ENCODE data around the gene RGS3.

RGS3 gene

DNA sequence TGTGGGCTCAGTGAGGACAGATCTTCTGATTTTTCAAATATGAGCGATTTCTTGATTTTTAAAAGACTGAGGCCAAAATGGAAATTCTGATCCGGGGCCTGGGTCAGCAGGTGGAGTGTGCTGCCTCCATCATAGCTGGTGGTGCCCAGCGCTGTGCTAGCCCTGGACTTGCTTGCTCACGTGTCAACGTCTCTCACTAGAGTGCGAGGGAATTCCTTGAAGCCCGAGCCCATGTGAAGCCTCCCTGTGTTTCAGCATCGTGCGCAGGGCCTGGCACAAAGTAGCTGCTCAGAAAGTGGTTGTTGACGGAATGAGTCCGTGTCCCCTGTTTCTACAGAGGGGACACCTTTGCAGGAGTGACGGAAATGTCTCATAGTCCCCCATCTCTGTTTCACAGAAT, 50.5 kb downstream of the RGS3 start:
- no peak for DNase-seq

DNA sequence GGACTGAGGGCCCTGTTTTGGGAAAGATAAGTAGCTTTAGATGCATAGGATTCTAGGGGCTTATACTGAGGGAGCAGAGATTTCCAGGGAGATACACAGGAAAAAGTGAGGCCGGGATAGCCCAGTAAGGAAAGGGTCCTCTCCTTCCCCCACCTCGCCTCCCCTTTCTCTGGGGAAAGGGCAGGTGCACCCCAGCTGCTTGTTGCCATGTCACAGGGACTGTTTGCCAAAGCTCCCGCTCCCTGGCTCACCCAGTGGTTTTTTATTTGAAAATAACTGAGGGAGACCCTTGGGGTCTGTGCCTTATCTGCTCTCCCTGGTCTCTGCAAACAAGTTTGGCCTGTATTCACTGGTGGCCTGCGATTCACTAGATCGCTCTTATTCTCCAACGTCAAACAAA, 51.2 kb downstream of the RGS3 start:
- DNase-seq: peak; percentile 18

DNA sequence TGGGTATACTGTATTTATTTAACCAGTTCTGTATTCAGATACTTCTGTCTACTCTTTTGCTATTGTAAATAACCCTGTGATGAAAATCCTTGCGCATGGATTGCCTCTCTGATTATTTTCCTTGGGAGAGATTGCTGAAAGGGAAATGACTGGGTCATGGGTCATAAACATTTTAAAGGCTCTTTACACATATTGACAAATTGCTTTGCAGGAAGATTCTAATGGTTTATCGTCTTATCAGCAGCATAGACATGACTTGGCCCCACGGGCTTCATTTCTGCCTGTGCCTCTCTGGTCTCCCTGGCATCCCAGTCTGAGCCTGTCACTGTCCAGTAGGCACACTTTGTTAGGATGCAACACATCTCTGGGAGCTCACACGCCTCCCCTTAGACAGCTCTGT, 52.3 kb downstream of the RGS3 start:
- DNase-seq: no peak

DNA sequence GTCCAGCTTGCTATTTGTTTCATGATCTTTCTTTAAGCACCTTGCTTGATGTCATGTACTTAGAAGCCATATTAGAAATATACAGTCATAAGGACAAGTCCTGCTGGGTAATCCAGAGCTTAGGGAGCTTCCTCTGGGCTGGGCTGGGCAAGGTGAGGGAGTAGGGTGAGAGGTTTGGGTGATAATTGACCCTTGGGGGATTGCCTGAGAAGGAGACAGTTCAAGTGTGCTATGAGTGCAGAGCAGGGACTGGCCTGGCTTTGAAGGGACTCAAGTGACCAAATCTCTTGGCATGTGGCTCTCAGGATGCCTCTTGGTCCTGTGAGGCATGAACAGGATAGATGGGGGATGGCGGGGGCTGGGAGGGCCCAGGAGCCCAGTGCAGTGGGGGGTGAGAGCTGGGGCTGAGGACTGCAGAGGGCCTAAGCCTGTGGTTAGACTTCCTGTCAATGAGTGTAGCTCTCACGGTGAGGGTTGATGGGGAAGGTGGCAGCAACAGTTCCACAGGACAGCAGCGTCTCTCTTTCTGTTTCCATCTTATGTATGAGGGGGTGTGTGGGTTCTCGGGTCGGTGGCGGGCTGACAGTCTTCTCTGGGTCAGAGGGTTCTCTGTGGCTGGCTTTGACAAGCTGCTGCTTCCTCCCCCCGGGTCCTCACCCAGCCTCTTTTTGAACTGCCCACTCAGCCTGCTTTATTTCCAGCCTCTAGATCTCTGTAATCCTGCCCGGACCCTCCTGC, 53.5 kb downstream of the RGS3 start:
- DNase-seq: no peak

DNA sequence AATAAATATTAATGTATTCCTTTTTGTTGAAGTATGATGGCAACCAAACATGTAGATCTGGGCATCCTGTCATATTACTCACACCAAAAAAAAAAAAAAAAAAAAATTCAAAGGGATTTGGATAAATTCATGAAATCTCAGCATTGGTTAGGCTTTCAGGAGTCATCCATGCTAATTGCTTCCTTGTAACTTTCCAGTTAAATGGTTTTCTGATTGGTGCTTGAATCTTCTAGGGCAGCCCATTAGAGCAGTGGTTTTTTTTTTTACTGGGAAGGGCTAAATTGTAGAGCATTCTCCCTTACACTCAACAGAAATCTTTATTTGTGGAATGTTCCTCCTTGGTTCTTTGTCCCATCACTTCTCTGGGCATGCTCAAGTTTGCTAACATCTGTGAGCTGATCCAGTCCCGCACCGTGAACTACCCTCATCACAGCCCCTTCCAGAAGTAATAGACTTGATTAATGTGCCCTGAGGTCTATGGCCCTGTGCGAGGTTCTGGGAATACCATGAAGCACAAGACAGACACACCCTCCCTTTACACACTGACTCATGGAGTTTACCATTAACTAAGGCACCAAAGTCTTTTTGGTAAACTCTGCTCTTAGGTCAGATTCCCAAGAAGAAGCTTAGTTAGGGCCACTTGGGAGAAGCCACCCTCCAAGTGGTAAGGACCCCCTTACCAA, 56.0 kb downstream of the RGS3 start:
- no peak for DNase-seq

DNA sequence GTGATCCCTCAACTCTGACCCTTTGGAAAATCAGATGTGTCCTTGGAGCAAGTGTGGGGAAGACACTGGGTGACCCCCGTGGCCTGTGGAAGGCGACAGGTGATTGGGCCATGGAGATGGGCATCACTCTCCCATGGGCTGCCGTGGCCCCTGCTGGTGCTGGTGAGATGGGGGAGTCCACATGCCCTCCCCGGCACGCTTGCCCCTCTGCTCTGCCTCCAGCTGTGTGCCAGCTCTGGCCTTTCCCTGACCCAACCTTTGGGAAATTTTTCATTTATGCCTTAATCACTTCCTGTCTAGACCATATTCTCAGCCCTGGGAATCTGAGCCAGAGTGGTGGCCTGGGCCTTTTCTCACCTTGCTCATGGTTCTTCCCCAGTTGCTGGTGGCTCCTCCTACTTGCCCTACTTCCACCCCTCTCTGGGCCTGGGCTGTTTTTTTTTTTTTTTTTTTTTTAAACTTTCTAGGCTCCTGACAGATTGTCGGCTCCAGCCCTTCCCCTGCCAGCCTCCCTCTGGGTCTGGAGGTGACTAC, 56.6 kb downstream of the RGS3 start:
- no peak for DNase-seq

DNA sequence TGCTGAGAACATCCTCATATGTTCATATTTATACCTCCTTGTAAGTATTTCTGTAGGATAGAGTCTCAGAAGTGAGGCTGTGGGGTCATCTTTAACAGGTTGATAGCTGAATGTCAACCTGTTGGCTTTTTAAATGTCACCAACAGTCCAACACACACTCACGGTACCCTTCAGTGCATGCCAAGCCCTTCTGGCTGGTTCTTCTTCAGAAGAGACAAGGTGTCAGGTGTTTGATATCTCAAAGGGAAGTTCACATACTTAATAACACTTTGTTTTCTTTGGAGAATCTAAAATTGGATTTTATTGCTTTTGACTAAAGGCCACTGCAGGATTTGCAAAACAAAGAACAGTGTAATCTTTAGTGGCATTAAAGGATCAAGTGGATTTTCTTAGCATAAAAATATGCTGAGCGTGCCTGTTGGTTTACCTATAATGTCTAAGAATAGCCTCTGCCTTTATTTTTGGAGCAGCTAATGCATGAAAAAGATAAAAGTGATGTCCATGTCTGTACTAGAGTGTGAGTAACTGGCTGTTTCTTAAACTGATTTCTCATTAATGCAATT, 58.2 kb downstream of the RGS3 start:
- no peak for DNase-seq

DNA sequence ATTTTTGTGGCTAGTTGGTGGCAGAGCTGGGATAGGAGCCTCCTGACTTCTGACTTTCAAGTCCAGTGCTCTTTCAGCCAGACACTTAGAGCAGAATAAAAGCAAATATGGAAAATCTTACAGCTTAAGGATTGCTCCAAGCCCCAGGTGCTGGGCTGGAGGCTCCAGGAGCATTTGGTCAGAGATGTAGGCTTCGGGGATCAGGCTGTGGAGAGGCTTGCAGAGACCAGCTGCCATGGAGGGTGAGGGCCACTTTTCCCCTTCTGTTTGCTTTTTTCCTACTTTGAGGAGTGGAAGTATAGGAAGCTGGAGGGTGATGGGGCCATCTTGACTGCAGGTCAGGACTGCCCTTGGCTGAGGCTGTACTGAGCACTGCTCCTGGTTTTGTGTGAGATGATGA, 58.9 kb downstream of the RGS3 start:
- no peak for DNase-seq

DNA sequence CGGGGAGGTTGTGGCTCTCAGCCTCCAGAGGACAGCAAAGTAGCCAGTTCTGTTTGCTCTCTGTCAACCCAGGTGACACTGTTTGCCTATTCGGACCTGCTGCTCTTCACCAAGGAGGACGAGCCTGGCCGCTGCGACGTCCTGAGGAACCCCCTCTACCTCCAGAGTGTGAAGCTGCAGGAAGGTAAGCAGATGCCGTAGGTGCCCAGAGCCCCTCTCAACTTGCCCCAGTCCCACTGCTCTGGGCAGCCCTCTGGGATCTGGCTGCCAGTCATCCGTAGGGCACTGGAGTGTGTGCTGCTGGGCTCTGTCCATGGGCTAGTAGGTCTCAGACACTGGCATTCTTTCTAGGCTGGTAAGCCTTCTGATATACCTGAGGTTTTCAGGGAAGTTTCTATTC, 59.3 kb downstream of the RGS3 start:
- no peak for DNase-seq

DNA sequence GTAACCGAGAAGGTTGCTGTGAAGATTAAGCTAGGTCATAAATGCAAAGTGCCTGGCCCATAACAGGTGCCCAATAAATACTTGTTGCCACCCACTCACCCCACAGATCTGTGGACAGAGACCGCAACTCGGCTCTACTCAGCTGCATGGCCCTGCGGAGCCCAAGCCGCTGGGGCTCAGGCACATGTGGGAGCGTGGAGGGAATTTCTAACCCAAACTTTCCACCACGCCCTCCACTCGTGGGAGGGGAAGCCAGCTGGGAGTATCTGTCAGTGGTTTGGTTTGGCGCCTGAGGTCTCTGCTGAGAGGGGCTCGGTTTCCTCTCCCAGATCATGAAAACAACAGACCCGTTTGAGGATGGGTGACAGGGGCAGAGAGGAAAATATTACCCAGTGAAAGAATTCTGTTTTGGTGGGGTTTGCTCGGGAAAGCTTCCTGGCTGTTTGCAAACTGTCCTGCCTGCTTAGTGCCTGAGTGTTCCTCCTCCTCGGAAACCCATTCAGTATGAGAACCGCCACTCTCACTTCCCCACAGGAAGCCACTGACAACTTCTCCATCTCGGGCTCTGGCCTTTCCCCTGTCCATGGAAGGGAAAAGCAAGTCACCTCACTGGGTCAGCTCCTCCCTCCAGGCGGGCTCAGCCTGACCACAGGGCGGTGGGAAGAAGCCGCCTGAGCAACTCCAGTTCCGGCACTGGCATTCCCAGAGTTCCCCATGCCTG, 60.1 kb downstream of the RGS3 start:
- DNase-seq: no peak

DNA sequence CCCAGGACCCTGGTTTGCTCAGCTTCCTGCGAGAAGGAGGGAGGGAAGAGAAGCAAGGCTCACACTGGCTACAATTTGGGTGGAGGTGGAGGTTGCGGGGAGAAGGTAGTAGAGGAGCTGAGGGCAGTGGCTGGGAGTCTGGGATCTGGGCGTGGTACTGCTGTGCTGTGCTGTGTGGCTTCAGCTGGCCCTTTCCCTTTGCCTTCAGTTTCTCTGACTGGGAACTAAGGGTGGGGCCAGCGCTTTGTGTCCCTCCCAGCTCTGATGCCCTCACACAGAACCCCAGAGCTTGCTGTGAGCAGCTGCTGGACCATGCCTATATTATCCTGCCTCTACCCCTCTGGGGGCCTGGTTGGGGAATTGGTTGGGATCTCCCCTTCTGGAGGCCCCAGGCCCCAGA, 60.9 kb downstream of the RGS3 start:
- no peak for DNase-seq

DNA sequence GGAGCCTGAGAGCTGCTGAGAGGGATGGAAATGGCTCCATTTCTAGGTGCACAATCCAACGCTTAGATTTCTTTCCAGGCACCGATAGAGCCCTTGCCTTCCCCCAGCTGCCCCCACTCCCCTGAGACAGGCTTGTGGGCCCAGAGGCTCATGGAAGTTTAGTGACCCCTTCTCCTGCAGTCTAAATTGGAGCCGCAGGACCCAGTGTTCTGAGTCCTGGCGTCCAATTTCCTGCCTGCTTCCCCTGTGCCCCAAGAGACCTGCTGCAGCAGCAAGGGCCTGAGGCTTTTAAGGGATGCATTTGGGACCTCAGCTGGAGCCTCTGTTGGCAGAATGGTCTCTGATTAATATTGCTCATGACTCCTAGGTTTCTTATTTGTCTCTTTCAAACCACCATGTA, 61.7 kb downstream of the RGS3 start:
- no peak for DNase-seq

DNA sequence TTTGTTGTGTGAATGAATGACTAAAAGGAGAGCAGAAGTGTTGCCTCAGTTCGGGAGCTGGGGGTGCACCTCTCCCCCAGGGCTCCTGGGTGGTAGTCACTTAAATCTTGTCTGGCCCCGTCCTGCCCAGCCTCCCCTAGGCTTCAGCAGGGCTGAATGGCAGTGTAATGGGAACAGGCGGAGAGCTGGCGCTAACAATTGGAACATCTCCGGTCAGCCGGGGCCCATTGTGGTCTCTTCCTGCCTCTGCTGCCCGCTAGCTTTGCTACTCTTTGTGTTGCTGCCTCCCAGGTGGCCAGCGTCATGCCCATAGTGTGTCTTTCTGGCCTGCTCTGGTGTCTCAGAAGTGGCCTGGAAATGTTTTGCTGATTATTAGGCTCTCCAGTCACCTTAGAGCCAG, 62.3 kb downstream of the RGS3 start:
- no peak for DNase-seq

DNA sequence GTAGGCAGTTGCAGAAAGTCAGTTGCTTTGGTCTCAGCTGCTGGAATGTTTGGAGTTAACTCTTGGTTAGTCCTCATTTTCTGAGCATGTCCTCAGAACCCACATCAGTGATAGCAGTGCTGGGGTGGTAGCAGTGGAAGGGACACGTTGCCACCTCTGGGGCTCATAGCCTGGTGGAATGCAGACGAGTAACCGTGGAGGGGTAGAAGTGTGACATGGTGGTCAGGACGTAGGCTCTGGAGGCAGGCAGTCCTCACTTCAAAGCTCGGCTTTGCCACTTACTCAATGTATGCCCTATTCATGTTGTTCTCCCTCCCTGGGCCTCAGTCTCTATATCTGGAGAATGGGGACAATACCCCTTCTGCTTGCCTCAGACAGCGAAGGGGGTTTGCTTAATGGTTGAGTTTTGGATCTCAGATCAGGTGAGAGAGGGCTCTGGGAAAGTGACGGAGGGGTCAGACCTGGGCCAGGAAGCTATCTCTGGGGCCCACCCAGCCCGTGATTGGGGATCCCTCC, 62.8 kb downstream of the RGS3 start:
- no peak for DNase-seq

DNA sequence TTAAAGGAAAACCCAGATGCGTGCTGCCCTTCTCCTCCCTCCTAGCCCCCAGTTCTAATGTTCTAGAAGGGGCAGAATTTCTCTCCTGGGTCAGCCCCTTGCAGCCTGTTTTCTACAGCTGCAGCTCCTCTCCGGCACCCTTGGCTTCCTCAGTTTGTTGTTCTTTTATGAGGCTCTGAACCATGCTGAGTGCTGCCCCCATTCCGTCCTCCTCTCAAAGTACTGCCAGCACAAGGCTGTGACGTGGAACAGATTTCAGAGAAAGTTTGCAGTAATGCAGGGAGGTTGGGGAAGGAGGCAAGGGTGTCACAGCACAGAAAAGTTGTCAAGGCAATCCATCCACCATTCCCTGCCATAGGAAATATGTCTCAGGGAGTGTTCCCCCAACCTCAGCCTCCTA, 63.3 kb downstream of the RGS3 start:
- DNase-seq: no peak

DNA sequence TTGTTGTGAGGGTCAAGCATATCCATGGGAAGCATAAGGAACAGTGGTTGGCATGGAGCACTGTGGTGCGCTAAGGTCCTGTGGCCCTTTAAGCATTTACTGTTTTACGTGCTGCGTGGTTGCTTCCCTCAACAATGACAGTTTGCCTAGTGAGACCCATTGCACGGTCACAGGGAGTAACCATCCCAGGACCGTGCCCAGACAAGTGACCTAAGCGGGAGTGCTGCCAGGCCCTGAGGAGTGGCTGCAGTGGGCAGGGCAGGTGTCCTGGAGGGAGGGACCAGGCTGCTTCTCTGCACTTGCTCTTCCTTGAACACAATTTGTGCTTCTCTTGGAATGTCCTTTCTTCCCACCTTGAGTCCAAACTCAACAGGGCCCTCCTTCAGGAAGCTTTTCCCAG, 64.6 kb downstream of the RGS3 start:
- no peak for DNase-seq

DNA sequence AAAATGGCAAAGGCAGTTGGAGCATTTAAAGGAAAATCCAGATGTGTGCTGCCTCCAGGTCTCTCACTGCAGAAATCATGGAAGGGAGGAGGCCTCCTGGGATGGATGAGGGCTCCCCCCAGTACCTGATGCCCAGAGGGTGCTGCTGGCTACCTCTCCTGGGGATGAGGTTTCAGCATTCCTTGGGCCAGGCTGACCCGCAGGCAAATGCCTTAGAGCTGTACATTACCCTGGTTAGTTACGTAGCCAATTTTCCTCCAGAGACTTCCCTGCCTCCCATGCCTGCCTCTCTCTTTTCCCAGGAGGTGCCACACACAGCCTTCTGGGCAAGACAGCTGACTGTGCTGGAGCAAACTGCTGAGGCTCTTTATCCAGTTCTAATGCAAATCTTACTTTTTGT, 65.3 kb downstream of the RGS3 start:
- no peak for DNase-seq

DNA sequence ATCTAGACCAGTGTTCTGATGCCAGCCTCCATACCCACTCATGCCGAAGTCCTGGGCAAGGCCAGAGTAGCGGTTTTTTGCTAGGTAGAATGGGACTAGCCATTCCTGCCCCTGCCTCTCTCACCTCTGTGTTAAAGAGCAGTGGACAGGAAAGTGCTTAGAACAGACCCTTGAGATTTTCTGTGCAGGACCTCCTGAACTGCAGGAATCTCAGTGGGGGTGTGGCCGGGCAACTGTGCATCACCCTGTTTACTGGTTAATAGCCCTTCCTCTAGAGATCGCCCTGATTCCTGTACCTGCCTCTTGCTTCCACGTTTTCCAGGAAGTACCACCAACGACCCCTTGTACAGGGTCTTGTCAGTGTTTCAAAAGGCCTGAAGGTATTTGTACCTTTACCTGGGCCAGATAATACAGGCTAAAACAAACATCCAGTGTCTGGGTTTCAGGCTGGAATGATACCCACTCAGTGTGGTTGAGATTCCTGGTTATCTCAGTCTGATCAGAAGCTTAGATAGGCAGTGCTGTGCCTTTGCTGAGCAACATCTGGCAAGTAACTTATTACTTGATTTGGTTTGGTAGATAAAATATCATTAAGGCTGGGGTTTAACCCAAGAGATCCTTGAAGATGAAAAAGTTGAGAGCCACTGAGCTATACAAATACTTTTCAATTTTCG, 65.9 kb downstream of the RGS3 start:
- DNase-seq: no peak

DNA sequence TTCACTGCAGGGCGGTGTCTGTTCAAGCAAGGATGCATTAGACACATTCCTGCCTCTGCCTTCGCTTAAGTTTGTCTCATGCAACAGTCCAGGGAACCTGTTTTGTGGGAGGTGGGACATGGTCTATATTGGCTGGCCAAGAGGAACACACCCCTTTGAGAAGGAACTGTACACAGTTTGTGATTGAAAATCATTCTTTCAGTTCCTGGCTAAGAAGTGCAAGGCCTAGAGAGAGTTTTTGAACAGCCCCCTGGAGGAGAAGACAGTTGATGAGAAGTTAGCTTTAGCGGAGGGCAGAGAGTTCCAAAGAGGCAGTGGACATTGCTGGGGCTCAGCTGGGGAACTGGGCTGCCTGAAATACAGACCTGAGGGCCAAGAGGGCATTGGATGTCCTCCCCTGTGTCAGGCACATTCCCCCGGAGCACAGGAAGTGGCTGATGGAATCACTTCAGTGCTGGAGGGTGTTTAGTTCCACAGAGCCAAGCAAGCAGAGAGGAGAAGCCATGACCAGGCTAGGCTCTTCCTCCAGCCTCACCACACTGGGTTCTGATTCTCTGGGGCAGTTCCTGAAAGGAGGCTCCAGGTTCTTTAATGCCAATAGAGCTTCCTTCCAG, 66.6 kb downstream of the RGS3 start:
- DNase-seq: no peak

DNA sequence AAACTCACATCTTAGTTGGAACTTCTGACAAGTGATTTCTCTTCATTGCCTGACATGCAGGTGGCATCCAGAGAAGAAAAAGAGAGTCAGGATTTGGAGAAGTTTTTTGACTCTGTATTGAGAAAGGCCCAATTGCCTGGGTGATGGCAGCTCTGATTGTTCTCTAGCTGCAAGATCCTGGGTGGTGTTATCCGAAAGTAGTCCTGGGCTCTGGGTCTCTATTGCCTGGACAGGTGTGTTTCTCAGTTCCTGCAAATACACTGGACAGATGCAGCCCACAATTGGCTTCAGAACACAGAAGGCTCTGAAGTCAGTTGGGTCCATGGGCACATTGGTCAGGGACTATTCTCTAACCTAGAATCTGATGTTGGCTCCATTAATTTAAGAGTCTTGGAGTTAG, 67.4 kb downstream of the RGS3 start:
- DNase-seq: no peak

DNA sequence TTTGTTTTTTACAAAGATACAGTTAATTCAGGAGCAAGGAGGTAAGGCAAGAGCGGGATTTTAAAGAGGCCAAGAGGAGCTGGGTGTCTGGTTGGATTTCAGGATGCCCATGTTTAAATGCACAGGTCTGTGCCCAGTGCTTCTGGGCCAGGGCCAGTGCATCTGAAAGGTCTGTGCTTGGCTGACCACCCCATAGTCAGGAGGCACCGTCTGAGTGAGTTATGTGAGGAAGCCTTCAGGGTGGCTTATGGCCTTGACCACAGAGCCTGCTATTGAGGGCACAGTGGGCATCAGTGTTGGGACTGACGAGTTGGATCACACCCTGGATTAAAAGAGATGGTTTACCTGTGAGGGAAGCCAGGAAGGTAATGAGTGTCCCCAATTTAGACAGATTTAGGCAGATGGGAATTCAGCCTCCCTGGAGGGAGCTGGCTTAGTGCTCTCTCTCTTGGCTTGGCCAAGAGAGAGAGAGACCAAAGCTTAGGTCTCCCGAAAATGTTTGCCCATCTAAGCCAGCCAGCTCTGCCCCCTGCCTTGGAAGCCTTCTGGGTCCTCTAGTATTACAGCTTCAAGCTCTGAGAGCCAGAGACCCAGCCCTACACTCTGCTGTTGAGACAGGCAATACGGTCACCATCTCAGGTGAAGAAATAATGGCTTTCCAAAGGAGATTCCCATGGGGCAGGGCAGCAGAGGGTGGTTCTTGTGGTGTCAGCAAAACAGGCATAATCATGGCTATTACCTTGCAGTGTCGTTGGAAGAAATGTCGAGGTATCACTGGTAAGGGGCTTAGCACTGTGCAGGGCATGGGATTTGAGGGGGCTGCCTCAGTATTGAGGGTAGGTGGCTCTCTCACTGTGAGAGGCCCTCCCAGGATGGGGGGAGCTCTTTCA, 68.6 kb downstream of the RGS3 start:
- no peak for DNase-seq
